ENCODE results near the gene ZNF142.
A peak's percentile ranks its signal among the peaks of the same experiment; 100 is the strongest.

The ZNF142 gene

GRCh38 chr2:218662377-218662776, 3.0 kb upstream of the ZNF142 start:
- TF ChIP-seq, protein P1, sequence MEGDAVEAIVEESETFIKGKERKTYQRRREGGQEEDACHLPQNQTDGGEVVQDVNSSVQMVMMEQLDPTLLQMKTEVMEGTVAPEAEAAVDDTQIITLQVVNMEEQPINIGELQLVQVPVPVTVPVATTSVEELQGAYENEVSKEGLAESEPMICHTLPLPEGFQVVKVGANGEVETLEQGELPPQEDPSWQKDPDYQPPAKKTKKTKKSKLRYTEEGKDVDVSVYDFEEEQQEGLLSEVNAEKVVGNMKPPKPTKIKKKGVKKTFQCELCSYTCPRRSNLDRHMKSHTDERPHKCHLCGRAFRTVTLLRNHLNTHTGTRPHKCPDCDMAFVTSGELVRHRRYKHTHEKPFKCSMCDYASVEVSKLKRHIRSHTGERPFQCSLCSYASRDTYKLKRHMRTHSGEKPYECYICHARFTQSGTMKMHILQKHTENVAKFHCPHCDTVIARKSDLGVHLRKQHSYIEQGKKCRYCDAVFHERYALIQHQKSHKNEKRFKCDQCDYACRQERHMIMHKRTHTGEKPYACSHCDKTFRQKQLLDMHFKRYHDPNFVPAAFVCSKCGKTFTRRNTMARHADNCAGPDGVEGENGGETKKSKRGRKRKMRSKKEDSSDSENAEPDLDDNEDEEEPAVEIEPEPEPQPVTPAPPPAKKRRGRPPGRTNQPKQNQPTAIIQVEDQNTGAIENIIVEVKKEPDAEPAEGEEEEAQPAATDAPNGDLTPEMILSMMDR (IDR thresholded peaks at IDR 0.05; ENCODE audit: extremely low read depth, missing control alignments) = no peak
- DNase-seq (ENCODE audit: low spot score) = no peak

GRCh38 chr2:218659988-218660358, 550 bp upstream of the ZNF142 start:
- TF ChIP-seq, protein P1 (IDR thresholded peaks at IDR 0.05; ENCODE audit: extremely low read depth, missing control alignments) = no peak
- no peak for DNase-seq (ENCODE audit: low spot score)

- TF ChIP-seq, protein P1 (IDR thresholded peaks at IDR 0.05; ENCODE audit: extremely low read depth, missing control alignments) = peak; percentile 46
- peak; percentile 68 for DNase-seq (ENCODE audit: low spot score)
These were observed 659 bp downstream of the ZNF142 start for GRCh38 chr2:218658671-218659257.

GRCh38 chr2:218655751-218656150, 3.7 kb downstream of the ZNF142 start:
- DNase-seq (ENCODE audit: low spot score) = no peak
- TF ChIP-seq, protein P1 (IDR thresholded peaks at IDR 0.05; ENCODE audit: extremely low read depth, missing control alignments) = no peak

- TF ChIP-seq, protein P1 (IDR thresholded peaks at IDR 0.05; ENCODE audit: extremely low read depth, missing control alignments) = no peak
- no peak for DNase-seq (ENCODE audit: low spot score)
These were observed 10.7 kb downstream of the ZNF142 start for GRCh38 chr2:218648787-218649100.

GRCh38 chr2:218648088-218648786, 11.2 kb downstream of the ZNF142 start:
- peak; percentile 66 for DNase-seq (ENCODE audit: low spot score)

DNA sequence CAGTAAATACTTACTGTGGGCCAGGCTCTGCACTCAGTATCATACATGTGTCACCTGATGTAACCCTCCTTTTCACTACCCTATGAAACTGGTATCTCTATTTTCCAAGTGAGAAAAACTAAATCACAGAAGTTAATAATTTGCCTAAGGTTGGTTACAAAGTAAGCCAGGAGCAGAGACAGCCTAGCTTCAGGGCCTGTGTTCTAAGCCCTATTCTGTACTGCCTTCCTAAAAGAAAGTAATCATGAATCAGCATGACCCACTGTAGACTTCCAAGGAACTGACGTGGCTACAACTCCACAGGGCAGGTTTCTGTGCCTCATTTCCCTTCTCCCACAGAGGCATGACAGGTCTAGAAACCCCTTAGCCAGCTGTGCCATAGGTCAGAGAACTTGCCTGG, 14.3 kb downstream of the ZNF142 start:
- TF ChIP-seq, protein P1 (IDR thresholded peaks at IDR 0.05; ENCODE audit: extremely low read depth, missing control alignments) = no peak
- no peak for DNase-seq (ENCODE audit: low spot score)

More at GRCh38 chr2:218648088-218648786, 11.2 kb downstream of the ZNF142 start:
- TF ChIP-seq, protein P1 (IDR thresholded peaks at IDR 0.05; ENCODE audit: extremely low read depth, missing control alignments) = peak; percentile 82
